H9 (cell line): ENCODE results near the gene UEVLD. TPM values are rescaled to one million over a fixed set of nuclear protein-coding genes. Genes with fewer than 3 reads are reported as not detected.

Source experiments
- DNase-seq: peaks from one replicate; pipeline ENCODE4 v3.0.0-alpha.2; 2017
- H2AFZ ChIP-seq: one replicate; pipeline ENCODE4 v1.6.1; 2013; ENCODE audit warnings: mild to moderate bottlenecking, low read length, control low read depth, moderate library complexity
- H2AK5ac ChIP-seq: 2 replicates; pipeline ENCODE4 v1.6.1; 2013; ENCODE audit warnings: low read length, control low read depth, mixed read lengths; ENCODE audit not compliant: insufficient read length
- H2BK120ac ChIP-seq: one replicate; pipeline ENCODE4 v1.6.1; 2013; ENCODE audit warnings: low read depth, mild to moderate bottlenecking, low read length, control low read depth, inconsistent platforms; ENCODE audit not compliant: poor library complexity, severe bottlenecking
- H2BK12ac ChIP-seq: 2 replicates; pipeline ENCODE4 v1.6.1; 2013; ENCODE audit warnings: low read length, control low read depth, mixed read lengths, low read depth; ENCODE audit not compliant: insufficient read length
- H2BK15ac ChIP-seq: 2 replicates; pipeline ENCODE4 v1.6.1; 2013; ENCODE audit warnings: low read depth, low read length, control low read depth
- H2BK20ac ChIP-seq: one replicate; pipeline ENCODE4 v1.6.1; 2013; ENCODE audit warnings: low read depth, mild to moderate bottlenecking, low read length, control low read depth, inconsistent platforms; ENCODE audit not compliant: poor library complexity, severe bottlenecking
- H2BK5ac ChIP-seq: 2 replicates; pipeline ENCODE4 v1.6.1; 2013; ENCODE audit warnings: low read length, control low read depth, mixed read lengths; ENCODE audit not compliant: insufficient read length
- H3K14ac ChIP-seq: 2 replicates; pipeline ENCODE4 v1.6.1; 2013; ENCODE audit warnings: low read length, control low read depth; ENCODE audit not compliant: insufficient read depth
- H3K18ac ChIP-seq: 2 replicates; pipeline ENCODE4 v1.6.1; 2013; ENCODE audit warnings: low read depth, mild to moderate bottlenecking, mixed read lengths, low read length, control low read depth; ENCODE audit not compliant: insufficient read length
- H3K23ac ChIP-seq: 2 replicates; pipeline ENCODE4 v1.6.1; 2013; ENCODE audit warnings: low read length, control low read depth, mixed read lengths, low read depth; ENCODE audit not compliant: insufficient read length
- H3K23me2 ChIP-seq: 2 replicates; pipeline ENCODE4 v1.6.1; 2013; ENCODE audit warnings: low read depth, mild to moderate bottlenecking, mixed read lengths, low read length, control low read depth; ENCODE audit not compliant: insufficient read length, poor library complexity, severe bottlenecking
- H3K27ac ChIP-seq: 2 replicates; pipeline ENCODE4 v1.5.1; 2013; ENCODE audit warnings: low read length, control low read depth, mixed read lengths, low read depth; ENCODE audit not compliant: insufficient read length
- H3K27me3 ChIP-seq: 2 replicates; pipeline ENCODE4 v1.6.1; 2013; ENCODE audit warnings: low read length, control low read depth, inconsistent platforms; ENCODE audit not compliant: insufficient read depth
- H3K4ac ChIP-seq: 2 replicates; pipeline ENCODE4 v1.6.1; 2013; ENCODE audit warnings: low read depth, mild to moderate bottlenecking, control low read depth, inconsistent platforms, low read length, moderate library complexity
- H3K4me1 ChIP-seq: 2 replicates; pipeline ENCODE4 v1.6.1; 2013; ENCODE audit warnings: low read length, control low read depth, inconsistent platforms; ENCODE audit not compliant: insufficient read depth
- H3K4me2 ChIP-seq: 2 replicates; pipeline ENCODE4 v1.6.1; 2013; ENCODE audit warnings: low read length, control low read depth, mixed read lengths; ENCODE audit not compliant: insufficient read length, insufficient read depth
- H3K56ac ChIP-seq: 2 replicates; pipeline ENCODE4 v1.6.1; 2013; ENCODE audit warnings: low read depth, mild to moderate bottlenecking, mixed read lengths, low read length, control low read depth; ENCODE audit not compliant: insufficient read length
- H3K79me1 ChIP-seq: 2 replicates; pipeline ENCODE4 v1.6.1; 2013; ENCODE audit warnings: low read depth, mild to moderate bottlenecking, moderate library complexity, low read length, control low read depth, inconsistent platforms; ENCODE audit not compliant: insufficient read depth, poor library complexity, severe bottlenecking
- H3K79me2 ChIP-seq: 2 replicates; pipeline ENCODE4 v1.6.1; 2013; ENCODE audit warnings: low read length, control low read depth, inconsistent platforms; ENCODE audit not compliant: insufficient read depth
- H3K9ac ChIP-seq: 2 replicates; pipeline ENCODE4 v1.6.1; 2013; ENCODE audit warnings: low read length, control low read depth, mixed read lengths; ENCODE audit not compliant: insufficient read length; ENCODE audit errors: extremely low read depth
- H3K9me3 ChIP-seq: one replicate; pipeline ENCODE4 v1.6.1; 2013; ENCODE audit warnings: low read depth, low read length, inconsistent platforms; ENCODE audit not compliant: control insufficient read depth
- H3T11ph ChIP-seq: one replicate; pipeline ENCODE4 v1.6.1; 2013; ENCODE audit warnings: mild to moderate bottlenecking, low read length, control low read depth, inconsistent platforms
- H4K20me1 ChIP-seq: one replicate; pipeline ENCODE4 v1.6.1; 2013; ENCODE audit not compliant: control insufficient read depth, insufficient read length, insufficient read depth
- H4K5ac ChIP-seq: 2 replicates; pipeline ENCODE4 v1.6.1; 2013; ENCODE audit warnings: low read depth, mild to moderate bottlenecking, mixed read lengths, low read length, control low read depth; ENCODE audit not compliant: insufficient read length
- H4K8ac ChIP-seq: replicated peaks from 2 replicates; pipeline ENCODE4 v1.6.1; 2013; ENCODE audit warnings: low read length, control low read depth, mixed read lengths, low read depth; ENCODE audit not compliant: insufficient read length
- H4K91ac ChIP-seq: 2 replicates; pipeline ENCODE4 v1.6.1; 2013; ENCODE audit warnings: low read depth, mild to moderate bottlenecking, moderate library complexity, mixed read lengths, low read length, control low read depth; ENCODE audit not compliant: insufficient read length
- H3K27ac Mint-ChIP-seq, 3 experiments: 2 replicates in 2 of 3; 3 replicates in 1 of 3; pipeline ENCODE4 v1.8.0; 2020 to 2021; ENCODE audit warnings: mixed read lengths in 3 of 3, mild to moderate bottlenecking in 1 of 3, moderate library complexity in 1 of 3
- H3K27me3 Mint-ChIP-seq: 2 replicates; pipeline ENCODE4 v1.8.0; 2021; ENCODE audit warnings: low read depth, mild to moderate bottlenecking, moderate library complexity, mixed read lengths
- H3K36me3 Mint-ChIP-seq, 3 experiments: 2 replicates in 2 of 3; 3 replicates in 1 of 3; pipeline ENCODE4 v1.8.0; 2020 to 2021; ENCODE audit warnings: low read depth in 3 of 3, mixed read lengths in 3 of 3; ENCODE audit not compliant: insufficient read depth in 1 of 3
- H3K4me1 Mint-ChIP-seq, 2 experiments: 2 replicates each; pipeline ENCODE4 v1.8.0; 2020; ENCODE audit warnings: mixed read lengths in 2 of 2
- H3K4me3 Mint-ChIP-seq, 2 experiments: 2 replicates in 1 of 2; 3 replicates in 1 of 2; pipeline ENCODE4 v1.8.0; 2020 to 2021; ENCODE audit warnings: mild to moderate bottlenecking in 2 of 2, mixed read lengths in 2 of 2, moderate library complexity in 1 of 2
- H3K9me3 Mint-ChIP-seq, 2 experiments: 2 replicates in 1 of 2; 3 replicates in 1 of 2; pipeline ENCODE4 v1.8.0; 2020; ENCODE audit warnings: mild to moderate bottlenecking in 2 of 2, mixed read lengths in 2 of 2, moderate library complexity in 1 of 2
- WGBS: extraction: QIAGEN DNeasy Blood & Tissue Kit; methylation state at CpG from one replicate; pipeline ENCODE4 v1.1.7; 2013; ENCODE audit warnings: missing lambda C conversion rate, low lambda C conversion rate, mixed read lengths; ENCODE audit not compliant: insufficient read length; ENCODE audit errors: extremely low coverage; 5-methylcytosine and 5-hydroxymethylcytosine counted together
- total RNA-seq: library from RNA; stranded (reverse); gene quantifications from 2 replicates; pipeline ENCODE4 v1.2.1, GENCODE V29; 2021
- TF ChIP-seq, protein P1 (sequence below): fragments of 200-600 bp; sonication (generic); conservative IDR thresholded peaks from 3 replicates; pipeline ENCODE4 v1.8.0; 2021; ENCODE audit warnings: antibody characterized with exemption, mild to moderate bottlenecking

Gene UEVLD
- total RNA-seq, 1 experiment from 2014 or later = 7.9 TPM

DNA sequence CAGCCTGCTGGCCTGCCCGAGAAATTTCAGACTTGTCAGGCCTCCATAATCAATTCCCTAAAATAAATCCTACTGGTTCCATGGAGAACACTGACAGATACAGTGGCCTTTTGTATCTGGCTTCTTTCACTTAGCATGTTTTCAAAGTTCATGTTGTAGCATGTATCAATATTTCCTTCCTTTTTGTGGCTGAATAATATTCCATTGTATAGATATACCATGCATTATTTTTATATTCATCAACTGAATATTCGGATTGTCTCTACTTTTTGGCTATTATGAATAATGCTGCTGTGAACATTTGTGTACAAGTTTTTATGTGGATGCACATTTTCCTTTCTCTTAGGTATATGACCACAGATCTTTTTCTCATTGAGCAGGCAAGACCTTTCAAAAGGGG lies 35.2 kb upstream of the UEVLD start:
- no peak overlapping the region for H3K23ac ChIP-seq
- H2AFZ ChIP-seq = no peak overlapping the region
- Mint-ChIP-seq H3K4me3 (no peak overlapping the region), H3K36me3 (peaks cover 0 to 6% (median 4%) of the 10 kb centered on the region in 3 experiments; a peak in 2 of 7 replicates), H3K9me3 (peaks cover 3% of the 10 kb centered on the region in 2 experiments; a peak in 2 of 5 replicates), H3K27ac (no peak overlapping the region), H3K4me1 (no peaks in the 10 kb centered on the region; a peak in 1 of 4 replicates), H3K27me3 (no peaks in the 10 kb centered on the region)
- no peak overlapping the region for H2BK5ac ChIP-seq
- H3K23me2 ChIP-seq = no peaks in the 10 kb centered on the region
- H2BK12ac ChIP-seq = no peak overlapping the region
- H3K27ac ChIP-seq = no peak overlapping the region
- H4K8ac ChIP-seq = no peak overlapping the region
- H2AK5ac ChIP-seq = no peak overlapping the region
- peaks cover 14% of the 10 kb centered on the region; the same call in 1 of the 2 replicates for H3K79me2 ChIP-seq
- no peak overlapping the region for H3K18ac ChIP-seq
- no peaks in the 10 kb centered on the region for H3K4me1 ChIP-seq
- H3K79me1 ChIP-seq = peaks cover 10% of the 10 kb centered on the region
- no peak overlapping the region for H3T11ph ChIP-seq
- DNase-seq = no peak
- H3K56ac ChIP-seq = no peak overlapping the region
- no CpG with 5 or more reads among the region's 2 CpGs for WGBS
- H3K9me3 ChIP-seq = no peaks in the 10 kb centered on the region
- no peak overlapping the region for H3K4me2 ChIP-seq
- no peak overlapping the region for H3K9ac ChIP-seq
- H4K91ac ChIP-seq = no peak overlapping the region
- H3K14ac ChIP-seq = no peak overlapping the region
- no peak overlapping the region for H3K4ac ChIP-seq
- H2BK20ac ChIP-seq = no peak overlapping the region
- no peak overlapping the region for H2BK15ac ChIP-seq
- TF ChIP-seq, protein P1, sequence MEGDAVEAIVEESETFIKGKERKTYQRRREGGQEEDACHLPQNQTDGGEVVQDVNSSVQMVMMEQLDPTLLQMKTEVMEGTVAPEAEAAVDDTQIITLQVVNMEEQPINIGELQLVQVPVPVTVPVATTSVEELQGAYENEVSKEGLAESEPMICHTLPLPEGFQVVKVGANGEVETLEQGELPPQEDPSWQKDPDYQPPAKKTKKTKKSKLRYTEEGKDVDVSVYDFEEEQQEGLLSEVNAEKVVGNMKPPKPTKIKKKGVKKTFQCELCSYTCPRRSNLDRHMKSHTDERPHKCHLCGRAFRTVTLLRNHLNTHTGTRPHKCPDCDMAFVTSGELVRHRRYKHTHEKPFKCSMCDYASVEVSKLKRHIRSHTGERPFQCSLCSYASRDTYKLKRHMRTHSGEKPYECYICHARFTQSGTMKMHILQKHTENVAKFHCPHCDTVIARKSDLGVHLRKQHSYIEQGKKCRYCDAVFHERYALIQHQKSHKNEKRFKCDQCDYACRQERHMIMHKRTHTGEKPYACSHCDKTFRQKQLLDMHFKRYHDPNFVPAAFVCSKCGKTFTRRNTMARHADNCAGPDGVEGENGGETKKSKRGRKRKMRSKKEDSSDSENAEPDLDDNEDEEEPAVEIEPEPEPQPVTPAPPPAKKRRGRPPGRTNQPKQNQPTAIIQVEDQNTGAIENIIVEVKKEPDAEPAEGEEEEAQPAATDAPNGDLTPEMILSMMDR = no peak
- H2BK120ac ChIP-seq = no peak overlapping the region
- no peaks in the 10 kb centered on the region for H4K20me1 ChIP-seq
- H3K27me3 ChIP-seq = no peaks in the 10 kb centered on the region
- H4K5ac ChIP-seq = no peak overlapping the region
